GM12891 (cell line): ENCODE data around the gene PAIP2.

ENCODE experiments used
- PAX5 ChIP-seq: IDR thresholded peaks from 2 replicates; pipeline ENCODE4 v1.6.1; 2011; ENCODE audit warnings: low read length, moderate library complexity, mild to moderate bottlenecking; ENCODE audit not compliant: insufficient read depth, severe bottlenecking
- POLR2A ChIP-seq: IDR thresholded peaks from 2 replicates; pipeline ENCODE4 v1.6.1; 2011; ENCODE audit warnings: low read depth, low read length, control low read depth
- POLR2AphosphoS5 ChIP-seq: IDR thresholded peaks from 2 replicates; pipeline ENCODE4 v1.6.1; 2011; ENCODE audit warnings: low read depth, low read length, control low read depth
- SPI1 ChIP-seq: IDR thresholded peaks from 2 replicates; pipeline ENCODE4 v1.6.1; 2011; ENCODE audit warnings: low read depth, low read length, control low read depth
- TAF1 ChIP-seq: IDR thresholded peaks from 2 replicates; pipeline ENCODE4 v1.6.1; 2011; ENCODE audit warnings: low read depth, low read length, control low read depth

GRCh38 chr5:139315056-139315615 lies 26.5 kb upstream of the PAIP2 start:
- TF ChIP-seq POLR2A (no peak), POLR2AphosphoS5 (no peak), TAF1 (no peak), PAX5 (no peak), SPI1 (no peak)
